LNCAP (cell line): ENCODE data around the gene PRDM16.

Experiments
- TF ChIP-seq, protein P1 (sequence below): fragments of 450-650 bp; IDR thresholded peaks from 2 replicates; pipeline ENCODE4 v1.5.1; 2017; ENCODE audit warnings: mild to moderate bottlenecking

Gene PRDM16

DNA sequence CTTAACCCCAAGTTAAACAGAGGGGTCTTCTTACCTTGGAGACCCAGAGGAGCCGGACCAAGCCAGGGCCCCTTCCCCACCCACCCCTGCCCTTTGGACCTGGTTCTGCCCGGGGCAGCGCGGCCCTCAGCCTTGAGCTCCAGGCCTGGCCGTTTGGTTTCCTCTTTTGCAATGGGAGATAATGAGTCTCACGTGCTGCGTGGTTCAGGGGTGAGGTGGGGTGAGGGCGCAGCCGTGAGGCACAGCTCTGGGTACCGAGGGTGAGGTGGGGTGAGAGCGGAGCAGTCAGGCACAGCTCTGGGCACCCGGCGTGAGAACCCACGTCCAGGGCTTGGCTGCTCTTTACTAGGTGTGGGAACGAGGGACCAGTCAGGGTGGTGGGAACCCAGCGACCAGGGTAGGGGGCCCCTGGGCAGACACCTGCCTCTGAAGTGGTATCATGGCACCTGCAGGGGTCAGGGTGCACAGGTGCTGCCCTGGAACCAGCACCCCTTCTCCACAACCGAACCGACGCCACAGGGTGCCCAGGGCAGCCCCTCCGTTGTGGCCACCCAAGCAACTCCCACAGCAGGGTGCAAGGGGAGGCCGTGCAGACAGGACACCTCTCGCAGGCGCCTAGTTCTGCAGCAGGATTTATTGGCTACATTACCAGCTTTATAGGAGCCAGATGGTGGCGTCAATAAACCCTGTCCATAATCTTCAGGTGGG, 182.2 kb downstream of the PRDM16 start:
- TF ChIP-seq, protein P1, sequence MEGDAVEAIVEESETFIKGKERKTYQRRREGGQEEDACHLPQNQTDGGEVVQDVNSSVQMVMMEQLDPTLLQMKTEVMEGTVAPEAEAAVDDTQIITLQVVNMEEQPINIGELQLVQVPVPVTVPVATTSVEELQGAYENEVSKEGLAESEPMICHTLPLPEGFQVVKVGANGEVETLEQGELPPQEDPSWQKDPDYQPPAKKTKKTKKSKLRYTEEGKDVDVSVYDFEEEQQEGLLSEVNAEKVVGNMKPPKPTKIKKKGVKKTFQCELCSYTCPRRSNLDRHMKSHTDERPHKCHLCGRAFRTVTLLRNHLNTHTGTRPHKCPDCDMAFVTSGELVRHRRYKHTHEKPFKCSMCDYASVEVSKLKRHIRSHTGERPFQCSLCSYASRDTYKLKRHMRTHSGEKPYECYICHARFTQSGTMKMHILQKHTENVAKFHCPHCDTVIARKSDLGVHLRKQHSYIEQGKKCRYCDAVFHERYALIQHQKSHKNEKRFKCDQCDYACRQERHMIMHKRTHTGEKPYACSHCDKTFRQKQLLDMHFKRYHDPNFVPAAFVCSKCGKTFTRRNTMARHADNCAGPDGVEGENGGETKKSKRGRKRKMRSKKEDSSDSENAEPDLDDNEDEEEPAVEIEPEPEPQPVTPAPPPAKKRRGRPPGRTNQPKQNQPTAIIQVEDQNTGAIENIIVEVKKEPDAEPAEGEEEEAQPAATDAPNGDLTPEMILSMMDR = no peak

DNA sequence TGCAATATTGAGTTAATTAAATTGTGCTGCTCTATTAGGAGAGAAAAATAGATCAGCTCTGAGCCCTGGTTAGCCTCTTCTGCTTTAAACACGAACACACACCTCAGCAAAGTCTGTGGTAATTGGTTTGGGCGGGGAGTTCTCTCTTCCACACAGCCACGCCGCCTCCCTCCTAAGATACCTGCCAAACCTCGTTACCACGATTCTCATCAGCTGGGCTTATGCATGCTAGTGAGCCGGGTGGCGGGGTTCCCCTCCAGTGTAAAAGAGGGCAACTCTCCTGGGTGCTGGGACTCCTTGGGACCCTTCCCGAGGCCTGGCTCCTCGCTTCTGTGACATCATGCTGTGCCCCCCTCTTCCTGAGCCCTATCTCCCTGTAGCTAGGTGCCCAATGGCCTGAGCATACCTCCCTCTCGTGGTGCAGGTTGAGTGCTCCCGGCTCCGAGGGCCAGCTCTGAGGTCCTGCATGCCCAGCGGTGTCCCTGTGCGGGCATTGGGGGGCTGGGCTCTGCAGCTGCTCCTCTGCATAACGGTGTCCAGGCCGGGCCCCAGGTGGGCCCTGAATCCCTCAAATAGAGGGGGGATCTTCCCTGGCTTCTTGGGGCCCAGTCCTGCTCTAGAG, 182.9 kb downstream of the PRDM16 start:
- TF ChIP-seq, protein P1 = no peak

DNA sequence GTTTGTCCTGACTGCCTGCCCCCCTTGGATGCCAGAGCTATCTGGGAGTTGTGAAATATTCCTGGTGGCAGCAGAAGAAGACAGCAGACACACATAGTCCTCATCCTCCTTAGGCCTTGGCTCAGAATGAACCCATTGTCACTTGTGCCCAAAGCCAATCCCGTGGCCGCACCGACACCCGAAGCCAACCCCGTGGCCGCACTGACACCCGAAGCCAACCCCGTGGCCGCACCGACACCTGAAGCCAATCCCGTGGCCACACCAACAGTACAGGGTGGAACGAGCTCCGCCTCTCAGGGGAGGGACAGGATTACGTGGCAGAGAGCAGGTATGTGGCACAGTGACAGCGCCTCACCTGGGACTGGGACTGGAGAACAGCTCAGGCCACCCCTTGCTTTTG, 186.7 kb downstream of the PRDM16 start:
- TF ChIP-seq, protein P1 = no peak

DNA sequence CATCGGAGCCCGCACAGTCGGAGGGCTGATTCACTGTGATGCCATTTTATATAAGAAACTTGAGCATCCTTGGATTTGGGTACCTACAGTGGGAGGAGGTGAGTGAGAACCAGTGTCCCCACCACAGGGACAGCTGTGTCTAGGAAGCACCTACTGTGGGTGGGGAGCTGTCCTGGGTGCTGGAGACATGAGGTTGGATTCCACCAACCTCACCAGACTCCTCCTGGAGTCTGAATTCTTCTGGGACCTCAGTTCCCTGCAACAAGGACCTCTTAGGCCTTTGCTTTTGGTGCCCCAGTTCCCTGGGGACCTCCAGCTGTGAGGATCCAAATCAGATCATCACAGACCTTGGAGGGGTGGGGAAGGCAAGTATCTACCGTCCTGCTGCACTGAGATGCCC, 188.8 kb downstream of the PRDM16 start:
- TF ChIP-seq, protein P1 = no peak

DNA sequence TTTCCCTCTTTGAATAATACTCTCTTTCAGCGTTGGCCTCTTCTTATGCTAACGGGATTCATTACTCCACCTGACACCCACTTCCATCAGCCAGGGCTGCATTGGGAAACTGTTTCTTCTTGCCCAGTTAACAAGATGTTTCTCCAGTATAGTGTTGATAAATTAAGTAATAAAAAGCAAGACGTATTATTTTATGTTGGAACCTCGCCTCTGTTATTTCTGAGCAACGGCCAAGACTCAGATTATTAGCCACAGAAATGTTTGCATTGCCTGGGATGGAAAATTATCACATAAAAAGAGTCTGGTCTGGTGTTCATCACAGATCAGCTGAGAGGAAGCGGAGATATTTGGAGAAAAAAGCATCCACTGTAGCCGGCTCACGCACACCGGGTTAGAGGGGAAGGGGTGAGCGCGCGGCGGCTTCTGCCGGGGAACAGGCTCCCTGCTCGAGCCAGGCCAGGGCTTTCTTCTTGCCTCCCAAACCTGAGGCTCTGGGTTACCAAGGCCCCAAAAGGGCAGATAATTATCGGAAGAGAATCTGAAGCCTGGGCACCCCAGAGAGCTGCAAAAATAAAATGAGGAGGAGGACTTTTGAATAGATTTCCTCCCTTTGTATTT, 189.5 kb downstream of the PRDM16 start:
- TF ChIP-seq, protein P1 = no peak

DNA sequence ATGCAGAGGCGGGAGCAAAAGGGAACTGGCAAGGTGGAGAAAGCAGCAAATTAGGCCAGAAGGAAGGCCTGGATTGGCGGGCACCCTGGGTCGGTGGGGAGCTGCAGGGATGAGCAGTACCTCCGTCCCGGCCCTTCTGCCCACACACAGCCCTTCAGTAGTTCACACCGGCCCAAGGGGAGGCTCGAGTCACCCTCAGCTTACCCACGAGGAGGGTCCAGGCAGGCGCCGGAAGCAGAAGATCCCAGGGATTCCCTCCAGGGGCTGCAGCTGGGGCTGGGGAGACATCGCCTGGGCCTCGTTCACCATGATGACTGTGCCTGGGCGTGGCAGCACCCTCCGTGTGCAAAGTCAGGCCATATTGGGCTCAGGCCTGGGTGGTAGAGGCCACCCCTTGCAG, 190.0 kb downstream of the PRDM16 start:
- TF ChIP-seq, protein P1 = no peak

DNA sequence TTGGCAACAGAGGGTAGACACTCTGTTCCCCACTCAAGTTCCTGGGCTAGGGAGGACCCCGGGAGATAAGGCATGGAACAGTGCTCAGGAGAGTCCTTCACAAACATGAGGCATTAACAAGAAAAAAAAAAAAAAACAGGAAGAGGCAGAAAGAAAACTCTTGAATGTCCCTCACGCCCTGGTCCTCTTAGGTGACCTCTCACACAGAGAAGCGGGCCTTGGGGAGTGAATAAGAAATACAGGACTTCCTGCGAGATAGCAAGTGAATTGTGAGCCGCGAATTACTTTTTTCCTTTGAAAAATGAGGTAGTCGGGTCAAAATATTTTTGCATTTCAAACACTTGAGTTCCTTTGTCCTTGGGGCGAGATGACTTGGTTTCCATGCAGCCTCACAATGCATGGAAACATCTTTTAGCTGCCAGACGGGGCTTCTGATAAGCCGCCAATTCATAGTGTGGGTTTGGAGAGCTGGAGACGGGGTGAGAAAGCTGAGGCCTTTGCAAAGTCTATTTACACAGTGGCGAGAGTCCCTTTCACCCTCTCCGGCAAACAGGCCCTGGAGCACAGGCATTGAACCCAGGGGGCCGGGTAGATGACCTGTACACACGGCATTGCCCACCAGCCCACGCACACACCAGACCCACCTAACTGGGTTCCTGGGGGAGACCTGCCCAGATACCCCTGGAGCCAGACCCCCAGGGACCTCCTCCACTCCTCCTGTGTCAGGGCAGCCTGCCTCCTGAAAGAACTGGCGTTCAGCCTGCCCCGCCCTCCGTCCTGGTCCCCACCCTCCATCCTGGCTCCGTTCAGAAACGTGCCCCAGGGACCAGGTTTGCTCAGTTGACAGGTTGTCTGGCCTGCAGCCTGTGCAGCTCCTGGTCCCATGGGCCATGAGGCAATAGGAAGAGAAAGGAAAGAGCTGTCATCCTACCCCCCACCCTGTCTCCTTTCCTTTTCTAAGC, 192.3 kb downstream of the PRDM16 start:
- TF ChIP-seq, protein P1 = no peak
